Fibroblast of the aortic adventitia (primary cell): ENCODE data around the gene GLB1L3. TPM values are rescaled to one million over a fixed set of nuclear protein-coding genes. Genes with fewer than 3 reads are reported as not detected.
"Not testable (repeated sequence)": the region's sequence is repeated elsewhere in the genome, so short reads cannot be mapped to it uniquely, and the experiment has no call there.

ENCODE experiments used
- DNase-seq: peaks from one replicate; pipeline ENCODE4 v3.0.0-alpha.2; 2010; ENCODE audit warnings: low read depth
- H3K4me3 ChIP-seq: 2 replicates; pipeline ENCODE4 v1.5.1; 2011; ENCODE audit warnings: low read depth, mild to moderate bottlenecking, control low read depth, low read length, moderate library complexity
- total RNA-seq: library from RNA; depleted of rRNA; stranded (reverse); fragments of >200 nt; gene quantifications from 2 replicates; pipeline ENCODE4 v1.2.3, GENCODE V29; 2012; ENCODE audit warnings: low replicate concordance
- TF ChIP-seq, protein P1 (sequence below): IDR thresholded peaks from 2 replicates; pipeline ENCODE4 v1.5.1; 2011; ENCODE audit warnings: mild to moderate bottlenecking, low read length, control low read depth, inconsistent platforms; ENCODE audit not compliant: insufficient read depth

The GLB1L3 gene
- total RNA-seq, 1 donor: not detected

DNA sequence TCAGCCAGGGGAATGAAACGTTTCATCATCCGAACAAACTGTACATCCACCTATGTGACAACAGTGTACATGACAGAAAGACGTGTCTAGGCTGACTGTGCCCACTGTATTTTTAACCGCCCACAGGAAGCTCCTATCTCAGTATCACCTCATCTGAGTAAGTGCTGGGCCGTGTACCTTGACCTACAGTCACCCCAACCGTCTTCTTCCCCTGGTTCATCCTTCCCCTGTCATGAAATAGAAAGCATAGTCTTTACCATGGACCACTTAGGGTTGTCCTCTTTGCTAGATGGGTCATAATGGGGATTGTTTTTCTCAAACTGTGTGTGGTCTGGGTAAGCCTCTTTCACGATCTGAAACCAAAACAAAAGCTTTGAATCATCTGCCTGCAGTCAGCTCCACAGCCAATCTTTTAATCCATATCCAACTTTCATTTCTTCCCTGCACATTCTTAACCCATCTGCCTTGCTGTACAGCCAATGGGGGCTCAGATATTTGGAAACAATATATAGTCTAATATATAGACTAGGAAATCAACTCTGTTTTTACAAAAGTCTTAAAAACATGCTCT, 27.2 kb upstream of the GLB1L3 start:
- no peak for DNase-seq
- H3K4me3 ChIP-seq: no peak overlapping the region
- TF ChIP-seq, protein P1, sequence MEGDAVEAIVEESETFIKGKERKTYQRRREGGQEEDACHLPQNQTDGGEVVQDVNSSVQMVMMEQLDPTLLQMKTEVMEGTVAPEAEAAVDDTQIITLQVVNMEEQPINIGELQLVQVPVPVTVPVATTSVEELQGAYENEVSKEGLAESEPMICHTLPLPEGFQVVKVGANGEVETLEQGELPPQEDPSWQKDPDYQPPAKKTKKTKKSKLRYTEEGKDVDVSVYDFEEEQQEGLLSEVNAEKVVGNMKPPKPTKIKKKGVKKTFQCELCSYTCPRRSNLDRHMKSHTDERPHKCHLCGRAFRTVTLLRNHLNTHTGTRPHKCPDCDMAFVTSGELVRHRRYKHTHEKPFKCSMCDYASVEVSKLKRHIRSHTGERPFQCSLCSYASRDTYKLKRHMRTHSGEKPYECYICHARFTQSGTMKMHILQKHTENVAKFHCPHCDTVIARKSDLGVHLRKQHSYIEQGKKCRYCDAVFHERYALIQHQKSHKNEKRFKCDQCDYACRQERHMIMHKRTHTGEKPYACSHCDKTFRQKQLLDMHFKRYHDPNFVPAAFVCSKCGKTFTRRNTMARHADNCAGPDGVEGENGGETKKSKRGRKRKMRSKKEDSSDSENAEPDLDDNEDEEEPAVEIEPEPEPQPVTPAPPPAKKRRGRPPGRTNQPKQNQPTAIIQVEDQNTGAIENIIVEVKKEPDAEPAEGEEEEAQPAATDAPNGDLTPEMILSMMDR: no peak

DNA sequence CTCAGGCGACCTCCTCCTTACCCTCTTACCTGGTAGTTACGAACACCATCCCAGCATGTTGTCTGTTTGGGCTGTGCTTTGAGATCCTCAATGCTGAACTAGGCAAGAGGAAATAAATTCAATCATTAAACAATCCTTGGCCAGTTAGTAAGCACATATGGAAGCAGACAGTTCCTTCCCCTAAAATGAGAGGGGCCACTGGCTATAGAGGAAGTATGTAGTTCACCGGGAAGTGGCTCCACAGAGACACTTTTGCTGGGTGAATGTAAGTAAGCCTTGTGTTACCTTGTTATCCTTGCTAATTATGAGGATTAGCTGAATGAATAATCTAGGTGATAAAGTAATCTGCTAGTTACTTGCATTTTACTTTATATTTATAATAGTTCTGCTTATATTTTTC, 25.9 kb upstream of the GLB1L3 start:
- TF ChIP-seq, protein P1: no peak
- H3K4me3 ChIP-seq: no peak overlapping the region
- DNase-seq: no peak

DNA sequence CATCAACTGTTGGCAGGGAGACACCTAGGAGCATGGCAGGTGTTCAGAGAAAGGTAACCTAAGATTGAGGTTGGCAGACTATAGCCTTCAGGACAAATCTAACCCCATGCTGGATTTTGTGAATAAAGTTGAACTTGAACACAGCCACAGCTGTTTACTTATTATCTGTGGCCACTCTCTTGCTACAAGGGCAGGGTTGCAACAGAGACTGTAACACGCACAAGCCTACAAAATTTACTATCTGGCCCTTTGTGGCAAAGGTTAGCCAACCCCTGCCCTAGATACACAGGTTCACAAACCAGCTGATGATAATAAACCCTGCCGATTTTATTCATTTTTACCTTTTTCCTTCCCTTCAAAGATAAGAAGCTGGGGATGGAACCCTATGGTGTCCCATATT, 25.5 kb upstream of the GLB1L3 start:
- no peak overlapping the region for H3K4me3 ChIP-seq
- TF ChIP-seq, protein P1: no peak
- DNase-seq: no peak

DNA sequence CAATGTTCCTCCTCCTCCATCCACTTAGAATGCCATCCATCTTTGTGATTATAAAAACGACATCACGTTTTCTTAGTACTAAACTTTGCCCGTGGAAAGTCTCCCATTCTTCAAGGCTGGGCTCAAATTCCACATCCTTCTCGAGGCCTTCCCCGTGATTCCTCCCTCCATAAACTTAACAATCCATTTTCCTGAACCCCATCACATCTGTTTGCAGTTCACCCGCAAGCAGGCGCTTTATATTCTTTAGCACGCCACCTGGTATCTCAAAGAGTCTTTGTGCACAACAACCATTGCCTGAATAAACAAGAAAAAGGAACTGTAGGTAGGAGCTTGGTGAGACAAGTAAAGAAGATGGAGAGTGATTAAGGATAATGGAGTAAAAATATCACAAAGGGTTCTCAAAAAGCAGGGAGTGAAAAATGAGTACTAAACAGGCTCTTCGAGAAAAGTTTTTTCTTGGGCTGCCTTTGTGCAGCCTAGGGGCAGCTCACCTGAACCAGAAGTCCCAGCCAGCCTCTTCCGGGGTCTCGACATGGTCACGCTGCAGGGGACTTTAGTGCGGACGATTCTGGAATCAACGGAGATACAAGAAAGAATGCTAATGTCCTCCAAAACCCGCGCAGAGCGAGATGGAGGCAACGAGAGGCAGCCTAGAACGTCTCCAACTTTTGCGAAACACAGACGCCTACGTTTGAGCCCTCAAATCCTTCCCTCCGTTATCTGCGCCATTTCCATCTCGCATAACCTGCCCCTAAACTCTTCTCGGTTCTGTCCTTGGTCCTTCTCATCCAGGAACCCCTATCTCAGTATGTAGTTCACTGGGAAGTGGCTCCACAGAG, 23.6 kb upstream of the GLB1L3 start:
- TF ChIP-seq, protein P1: no peak
- DNase-seq: no peak
- H3K4me3 ChIP-seq: peak overlapping the region; percentile 78

DNA sequence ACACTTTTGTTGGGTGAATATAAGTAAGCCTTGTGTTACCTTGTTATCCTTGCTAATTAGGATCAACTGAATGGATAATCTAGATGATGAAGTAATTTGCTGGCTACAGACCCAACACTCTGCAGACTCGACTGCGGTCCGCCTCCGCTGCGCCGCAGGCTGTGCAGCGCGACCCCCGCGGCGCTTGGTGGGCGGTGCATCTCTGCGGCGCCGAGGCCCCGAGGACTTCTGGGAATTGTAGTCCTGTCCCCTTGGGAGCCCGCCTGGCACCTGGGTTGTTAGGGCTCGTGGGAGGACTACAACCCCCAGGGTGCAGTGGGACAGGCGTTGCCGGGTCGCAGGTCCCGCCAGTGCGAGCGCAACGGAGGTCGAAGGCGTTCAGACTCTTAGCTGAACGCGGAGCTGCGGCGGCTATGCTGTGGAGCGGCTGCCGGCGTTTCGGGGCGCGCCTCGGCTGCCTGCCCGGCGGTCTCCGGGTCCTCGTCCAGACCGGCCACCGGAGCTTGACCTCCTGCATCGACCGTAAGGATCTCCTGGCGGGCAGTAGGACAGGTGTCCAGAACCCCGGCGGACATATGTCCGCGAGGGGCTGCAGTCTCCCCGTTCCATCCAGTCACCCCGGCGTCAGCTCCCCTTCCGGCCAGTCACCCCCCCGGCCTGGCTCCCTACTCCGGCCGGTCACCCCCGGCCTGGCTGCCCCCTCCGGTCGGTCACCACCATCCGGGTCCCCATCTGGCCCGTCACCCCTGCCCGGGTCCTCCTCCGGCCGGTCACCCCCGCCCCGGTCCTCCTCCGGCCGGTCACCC, 22.8 kb upstream of the GLB1L3 start, which contains the start of the genes ACAD8 and THYN1:
Gene ACAD8, plus strand, starts transcription at position 381 of the 806 bp plus-strand sequence. Its CDS starts 33 bp downstream, at position 414.
Gene THYN1, minus strand, starts transcription at position 165 of the 806 bp plus-strand sequence. CDS start 470 bp downstream, outside the sequence.
- DNase-seq: peak; percentile 96
- peak within 1 kb of the TSS; percentile 78 for H3K4me3 ChIP-seq
- TF ChIP-seq, protein P1: peak; percentile 21

DNA sequence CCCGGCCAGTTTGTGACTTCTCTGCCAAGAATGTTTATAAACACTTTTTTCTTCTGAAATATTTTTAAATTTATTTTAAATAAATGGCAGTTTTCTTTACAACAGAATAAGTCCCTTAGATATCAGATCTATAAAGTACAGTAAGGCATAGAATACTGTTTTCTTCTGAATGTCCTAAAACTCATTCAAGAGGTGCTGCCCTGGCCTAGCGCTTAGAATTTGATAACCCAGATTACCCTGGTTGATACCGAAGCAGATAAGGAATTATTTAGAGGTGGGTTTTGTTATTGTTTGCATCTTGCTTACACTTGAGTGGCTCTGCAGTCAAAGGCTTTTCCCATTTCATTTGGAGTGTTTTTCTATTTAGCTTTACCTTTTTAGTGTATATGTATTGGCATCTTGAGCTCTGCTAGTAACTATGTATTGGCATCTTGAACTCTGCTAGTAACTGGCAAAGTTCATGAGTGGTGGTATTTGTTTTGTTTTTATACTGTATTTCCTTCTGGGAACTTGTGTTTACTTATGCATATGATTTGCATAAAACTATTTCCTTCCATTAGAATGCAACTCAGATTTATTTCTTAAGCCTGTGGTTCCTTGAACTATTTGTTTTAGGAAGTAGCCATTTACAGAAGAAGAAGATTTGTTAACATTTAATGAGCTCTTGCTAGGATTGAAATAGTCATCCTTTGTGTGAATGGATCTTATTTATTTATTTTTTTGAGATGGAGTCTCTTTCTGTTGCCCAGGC, 21.6 kb upstream of the GLB1L3 start:
- DNase-seq: no peak
- H3K4me3 ChIP-seq: peak overlapping the region; percentile 78
- TF ChIP-seq, protein P1: no peak

DNA sequence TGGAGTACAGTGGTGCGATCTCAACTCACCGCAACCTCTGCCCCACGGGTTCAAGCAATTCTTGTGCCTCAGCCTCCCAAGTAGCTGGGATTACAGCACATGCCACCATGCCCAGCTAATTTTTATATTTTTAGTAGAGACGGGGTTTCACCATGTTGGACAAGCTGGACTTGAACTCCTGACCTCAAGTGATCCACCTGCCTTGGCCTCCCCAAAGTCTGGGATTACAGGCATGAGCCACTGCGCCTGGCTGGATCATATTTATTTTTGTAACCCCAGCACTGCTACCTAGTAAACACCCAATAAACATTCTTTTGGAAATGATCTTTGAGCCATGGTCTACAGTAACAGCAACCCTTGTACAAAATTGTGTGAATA, 21.0 kb upstream of the GLB1L3 start:
- H3K4me3 ChIP-seq, DNase-seq: not testable (repeated sequence)
